ENCODE measurements around the gene NEMF. TPM values are rescaled to one million over a fixed set of nuclear protein-coding genes. Genes with fewer than 3 reads are reported as not detected.
A peak's percentile ranks its signal among the peaks of the same experiment; 100 is the strongest.
"Not testable (repeated sequence)": the region's sequence is repeated elsewhere in the genome, so short reads cannot be mapped to it uniquely, and the experiment has no call there.

The NEMF gene
- polyA plus RNA-seq, 1 experiment, result 48.6 TPM

DNA sequence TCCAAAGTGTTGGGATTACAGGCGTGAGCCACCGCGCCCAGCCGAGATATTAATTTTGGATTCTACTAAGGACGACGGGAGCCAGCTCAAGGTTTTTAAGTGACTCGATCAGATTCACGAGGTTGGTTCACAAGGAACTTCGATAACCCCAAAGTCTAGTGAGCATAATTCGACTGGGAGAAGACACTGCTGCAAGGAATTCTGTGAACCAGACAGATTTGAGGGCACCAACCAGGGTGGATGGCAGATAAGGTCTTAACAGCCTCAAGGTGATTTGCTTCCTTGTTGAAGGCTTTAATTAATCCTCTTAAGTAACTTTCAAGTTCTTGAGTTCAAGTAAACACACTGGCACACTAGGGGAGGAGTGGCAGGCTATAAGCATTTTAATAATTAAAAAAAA lies 85.7 kb downstream of the NEMF start:
- ChIA-PET POLR2A (interaction anchor here (0.6 to 3.4 kb wide), 13 partner anchors 74 to 305 kb away, joined by 3 to 41 read pairs (median 6); partner anchors contain the start of genes DNAAF2, KLHDC1, MGAT2 and POLE2), CTCF (interaction anchor here (0.6 to 8.8 kb wide), 8 partner anchors 21 to 382 kb away, joined by 3 to 50 read pairs (median 4); partner anchors contain the start of gene DNAAF2)
- no peak for DNase-seq (ENCODE audit: low read depth, low spot score)
- TF ChIP-seq, protein P1, sequence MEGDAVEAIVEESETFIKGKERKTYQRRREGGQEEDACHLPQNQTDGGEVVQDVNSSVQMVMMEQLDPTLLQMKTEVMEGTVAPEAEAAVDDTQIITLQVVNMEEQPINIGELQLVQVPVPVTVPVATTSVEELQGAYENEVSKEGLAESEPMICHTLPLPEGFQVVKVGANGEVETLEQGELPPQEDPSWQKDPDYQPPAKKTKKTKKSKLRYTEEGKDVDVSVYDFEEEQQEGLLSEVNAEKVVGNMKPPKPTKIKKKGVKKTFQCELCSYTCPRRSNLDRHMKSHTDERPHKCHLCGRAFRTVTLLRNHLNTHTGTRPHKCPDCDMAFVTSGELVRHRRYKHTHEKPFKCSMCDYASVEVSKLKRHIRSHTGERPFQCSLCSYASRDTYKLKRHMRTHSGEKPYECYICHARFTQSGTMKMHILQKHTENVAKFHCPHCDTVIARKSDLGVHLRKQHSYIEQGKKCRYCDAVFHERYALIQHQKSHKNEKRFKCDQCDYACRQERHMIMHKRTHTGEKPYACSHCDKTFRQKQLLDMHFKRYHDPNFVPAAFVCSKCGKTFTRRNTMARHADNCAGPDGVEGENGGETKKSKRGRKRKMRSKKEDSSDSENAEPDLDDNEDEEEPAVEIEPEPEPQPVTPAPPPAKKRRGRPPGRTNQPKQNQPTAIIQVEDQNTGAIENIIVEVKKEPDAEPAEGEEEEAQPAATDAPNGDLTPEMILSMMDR (IDR thresholded peaks at IDR 0.05; ENCODE audit: low read depth, low read length), result no peak
- H3K4me3 ChIP-seq (ENCODE audit: low read depth, low read length), result peak overlapping the region; percentile 97; the same call in 1 of the 2 replicates
- no peak overlapping the region for H3K27ac ChIP-seq (ENCODE audit: low read depth, low read length)
- no peaks in the 10 kb centered on the region; the same call in 1 of the 2 replicates for H3K9me3 ChIP-seq (ENCODE audit: control insufficient read depth, insufficient read depth, low read length)
- no peaks in the 10 kb centered on the region for H3K27me3 ChIP-seq (ENCODE audit: control insufficient read depth, insufficient read depth, low read length)

DNA sequence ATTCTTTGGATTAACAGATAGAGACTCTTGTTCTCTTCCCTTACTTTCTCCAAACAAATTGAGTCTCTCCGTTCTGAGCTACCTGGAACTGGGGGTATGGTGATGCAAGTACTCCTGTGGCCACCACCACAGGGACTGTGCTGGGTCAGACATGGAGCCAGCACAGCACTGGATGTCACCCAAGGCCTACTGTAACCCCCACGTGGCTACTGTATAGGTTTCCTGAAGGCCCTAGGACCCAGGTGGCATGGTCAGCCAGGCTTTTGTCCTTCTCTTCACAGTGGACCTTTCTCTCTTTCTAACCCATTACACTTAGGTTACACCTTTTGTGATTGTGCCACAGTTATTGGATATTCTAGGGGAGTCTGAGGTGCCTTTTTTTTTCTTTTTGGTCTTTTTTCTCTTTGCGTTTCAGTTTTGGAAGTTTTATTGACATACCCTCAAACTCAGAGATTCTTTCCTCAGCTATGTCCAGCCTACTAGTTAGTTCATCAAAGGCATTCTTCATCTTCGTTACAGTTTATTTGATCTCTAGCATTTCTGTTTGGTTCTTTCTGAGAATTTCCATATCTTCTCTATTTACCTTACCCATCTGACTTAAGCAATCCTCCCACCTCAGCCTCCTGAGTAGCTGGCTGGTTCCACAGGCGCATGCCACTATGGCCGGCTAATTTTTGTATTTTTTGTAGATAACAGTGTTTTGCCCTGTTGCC lies 90.6 kb downstream of the NEMF start:
- TF ChIP-seq, protein P1 (IDR thresholded peaks at IDR 0.05; ENCODE audit: low read depth, low read length), result no peak
- POLR2A ChIA-PET, result no interaction called here
- Histone ChIP-seq H3K27ac (ENCODE audit: low read depth, low read length) (no peak overlapping the region), H3K9me3 (ENCODE audit: control insufficient read depth, insufficient read depth, low read length) (no peaks in the 10 kb centered on the region), H3K27me3 (ENCODE audit: control insufficient read depth, insufficient read depth, low read length) (no peaks in the 10 kb centered on the region), H3K4me3 (ENCODE audit: low read depth, low read length) (no peak overlapping the region)
- DNase-seq (ENCODE audit: low read depth, low spot score), result no peak
- CTCF ChIA-PET, result no interaction called here

DNA sequence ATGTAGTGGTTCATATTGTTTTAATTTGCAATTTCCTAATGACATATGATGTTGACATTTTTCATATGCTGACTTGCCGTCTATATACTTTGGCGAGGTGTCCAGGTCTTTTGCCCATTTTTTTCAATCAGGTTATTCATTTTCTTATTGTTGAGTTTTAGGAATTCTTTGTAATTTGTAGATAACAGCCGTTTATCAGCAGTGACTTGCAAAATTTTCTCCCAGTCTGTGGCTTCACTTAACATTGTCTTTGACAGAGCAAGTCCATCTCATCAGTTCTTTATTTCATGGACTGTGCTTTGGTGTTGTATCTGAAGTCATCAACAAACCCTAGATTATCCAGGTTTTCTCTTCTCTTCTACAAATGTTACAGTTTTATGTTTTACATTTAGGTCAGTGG lies 97.2 kb downstream of the NEMF start:
- DNase-seq (ENCODE audit: low read depth, low spot score), result no peak
- no peaks in the 10 kb centered on the region for H3K9me3 ChIP-seq (ENCODE audit: control insufficient read depth, insufficient read depth, low read length)
- ChIA-PET POLR2A (no interaction called here), CTCF (no interaction called here)
- no peak overlapping the region for H3K27ac ChIP-seq (ENCODE audit: low read depth, low read length)
- TF ChIP-seq, protein P1 (IDR thresholded peaks at IDR 0.05; ENCODE audit: low read depth, low read length), result no peak
- H3K27me3 ChIP-seq (ENCODE audit: control insufficient read depth, insufficient read depth, low read length), result no peaks in the 10 kb centered on the region
- H3K4me3 ChIP-seq (ENCODE audit: low read depth, low read length), result no peak overlapping the region

GRCh38 chr14:49754570-49755097 lies 98.0 kb downstream of the NEMF start:
- Histone ChIP-seq H3K9me3 (ENCODE audit: control insufficient read depth, insufficient read depth, low read length) (no peaks in the 10 kb centered on the region), H3K27me3 (ENCODE audit: control insufficient read depth, insufficient read depth, low read length) (no peaks in the 10 kb centered on the region), H3K27ac (ENCODE audit: low read depth, low read length) (no peak overlapping the region), H3K4me3 (ENCODE audit: low read depth, low read length) (no peak overlapping the region)
- ChIA-PET POLR2A (interaction anchor here (0.7 kb wide), 1 partner anchor 22 kb away, joined by 4 read pairs; no protein-coding TSS in a partner anchor), CTCF (no interaction called here)
- TF ChIP-seq, protein P1 (IDR thresholded peaks at IDR 0.05; ENCODE audit: low read depth, low read length), result no peak
- no peak for DNase-seq (ENCODE audit: low read depth, low spot score)

DNA sequence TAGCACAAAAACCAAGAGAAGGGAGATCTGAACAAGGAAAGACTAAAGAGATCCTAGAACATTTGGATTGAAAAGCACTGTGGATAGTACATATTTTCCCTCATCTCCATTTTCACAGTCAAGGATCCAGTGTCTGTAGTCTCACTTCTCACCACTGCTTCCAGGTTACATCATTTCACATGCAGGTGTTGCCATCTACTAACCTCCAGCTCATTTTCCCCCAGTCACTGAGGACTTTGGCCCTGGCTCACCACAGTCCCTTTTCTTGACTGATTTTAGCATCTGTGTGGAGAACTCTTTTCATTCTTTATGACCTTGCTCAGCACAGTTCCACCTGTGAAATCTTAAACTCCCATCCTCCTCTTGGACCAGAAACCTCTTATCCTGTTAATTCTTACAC lies 106.1 kb downstream of the NEMF start:
- not testable (repeated sequence) for H3K9me3 ChIP-seq (ENCODE audit: control insufficient read depth, insufficient read depth, low read length); H3K27me3 ChIP-seq (ENCODE audit: control insufficient read depth, insufficient read depth, low read length); DNase-seq (ENCODE audit: low read depth, low spot score); H3K4me3 ChIP-seq (ENCODE audit: low read depth, low read length); H3K27ac ChIP-seq (ENCODE audit: low read depth, low read length)
- ChIA-PET CTCF (interaction anchor here (1.0 kb wide), 1 partner anchor 21 kb away, joined by 4 read pairs; the partner anchor contains the start of gene KLHDC2), POLR2A (interaction anchor here (0.8 kb wide), 1 partner anchor 23 kb away, joined by 3 read pairs; no protein-coding TSS in a partner anchor)
